HepG2 (cell line): ENCODE data around the gene MAGEB17.

Experiments used
- GABPB1 ChIP-seq: IDR thresholded peaks from 2 replicates; pipeline ENCODE4 v1.6.1; 2016; ENCODE audit warnings: mild to moderate bottlenecking, missing genetic modification reagents, moderate library complexity, missing compliant biosample characterization
- HNRNPUL1 ChIP-seq: fragments of 200-400 bp; formaldehyde crosslinking; IDR thresholded peaks from 2 replicates; pipeline ENCODE4 v1.6.1; 2017; ENCODE audit warnings: low read depth, mild to moderate bottlenecking, low read length, moderate library complexity
- JUNB ChIP-seq: sonication (generic); formaldehyde crosslinking; IDR thresholded peaks from 2 replicates; pipeline ENCODE4 v1.8.0; 2022; ENCODE audit warnings: missing genetic modification reagents, mild to moderate bottlenecking, borderline replicate concordance
- TF ChIP-seq, protein P1 (sequence below): sonication (generic); formaldehyde crosslinking; IDR thresholded peaks from 2 replicates; pipeline ENCODE4 v1.4.0; 2020; ENCODE audit warnings: missing genetic modification reagents

DNA sequence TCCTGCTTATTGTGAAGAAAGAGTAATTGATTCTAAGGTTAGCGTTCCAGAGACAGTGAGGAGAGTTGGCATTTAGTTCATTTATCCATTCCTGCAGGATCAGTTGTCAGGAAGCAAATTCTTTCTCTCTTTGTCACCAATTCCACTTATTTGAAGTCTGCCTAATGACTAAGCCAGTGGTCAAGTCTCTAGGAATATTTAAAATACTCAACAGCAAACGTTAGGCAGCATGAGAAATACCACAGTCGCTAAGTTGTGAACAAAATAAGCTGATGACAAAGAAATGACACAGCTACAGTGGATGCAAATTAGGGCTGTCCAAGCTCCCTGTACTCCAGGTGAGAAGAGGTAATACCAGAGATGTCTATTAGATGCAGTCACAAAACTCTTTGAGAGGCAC is 6.6 kb upstream of the MAGEB17 start:
- TF ChIP-seq JUNB (CRISPR knock-in tag) = no peak
- TF ChIP-seq HNRNPUL1 = no peak
- TF ChIP-seq, protein P1, sequence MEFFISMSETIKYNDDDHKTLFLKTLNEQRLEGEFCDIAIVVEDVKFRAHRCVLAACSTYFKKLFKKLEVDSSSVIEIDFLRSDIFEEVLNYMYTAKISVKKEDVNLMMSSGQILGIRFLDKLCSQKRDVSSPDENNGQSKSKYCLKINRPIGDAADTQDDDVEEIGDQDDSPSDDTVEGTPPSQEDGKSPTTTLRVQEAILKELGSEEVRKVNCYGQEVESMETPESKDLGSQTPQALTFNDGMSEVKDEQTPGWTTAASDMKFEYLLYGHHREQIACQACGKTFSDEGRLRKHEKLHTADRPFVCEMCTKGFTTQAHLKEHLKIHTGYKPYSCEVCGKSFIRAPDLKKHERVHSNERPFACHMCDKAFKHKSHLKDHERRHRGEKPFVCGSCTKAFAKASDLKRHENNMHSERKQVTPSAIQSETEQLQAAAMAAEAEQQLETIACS (CRISPR knock-in tag) = no peak
- no peak for TF ChIP-seq GABPB1 (CRISPR knock-in tag)
